Measurements from ENCODE around the gene STX8.

The STX8 gene

DNA sequence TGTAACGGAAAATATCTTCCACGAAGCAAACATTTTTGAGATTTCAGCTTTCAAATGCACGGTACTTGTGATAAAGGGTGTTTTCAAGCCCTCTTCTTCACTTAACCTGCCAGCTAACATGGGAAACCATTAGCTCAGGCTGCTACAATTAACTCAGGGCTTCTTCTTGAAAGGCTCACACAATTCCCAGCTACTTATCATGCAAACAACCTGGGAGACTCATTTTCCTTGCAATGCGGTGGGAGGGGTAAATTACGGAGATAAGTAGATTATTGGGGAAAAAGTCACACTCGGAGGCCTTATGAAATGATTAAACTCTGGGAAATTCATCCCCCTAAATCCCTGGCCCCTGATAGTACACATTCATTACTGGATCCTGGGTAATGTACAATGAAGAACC is 266.4 kb downstream of the STX8 start (continued):
- TF ChIP-seq CSRNP3 (CRISPR knock-in tag; IDR thresholded peaks at IDR 0.05): no peak

DNA sequence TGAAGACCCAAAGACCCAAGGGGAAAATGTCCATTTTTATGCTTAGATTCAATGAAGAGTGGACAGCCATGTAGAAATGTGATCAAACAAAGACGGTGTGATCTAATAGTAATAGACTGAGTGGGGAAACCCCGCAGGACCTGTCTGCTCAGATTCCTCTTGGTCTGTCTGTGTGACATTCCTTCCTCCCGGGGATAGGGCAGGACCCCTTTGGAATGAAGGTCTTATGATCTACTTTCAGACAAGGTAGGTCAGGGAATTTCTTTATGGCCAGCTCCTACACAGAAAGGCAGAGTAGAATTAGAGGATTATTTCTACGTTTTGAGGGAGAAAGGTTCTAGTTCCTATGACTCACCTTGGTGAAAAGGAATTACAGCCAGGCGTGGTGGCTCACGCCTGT is 267.6 kb downstream of the STX8 start:
- TF ChIP-seq PPARA (CRISPR knock-in tag; IDR thresholded peaks at IDR 0.05; ENCODE audit: borderline replicate concordance): no peak
- no peak for TF ChIP-seq ZNF565 (CRISPR knock-in tag; conservative IDR thresholded peaks at IDR 0.05; ENCODE audit: low read depth)
- no peak for TF ChIP-seq ARNTL (CRISPR knock-in tag; IDR thresholded peaks at IDR 0.05; ENCODE audit: borderline replicate concordance, low read depth)
- no peak for TF ChIP-seq GLIS3 (CRISPR knock-in tag; IDR thresholded peaks at IDR 0.05)
- TF ChIP-seq, protein P1, sequence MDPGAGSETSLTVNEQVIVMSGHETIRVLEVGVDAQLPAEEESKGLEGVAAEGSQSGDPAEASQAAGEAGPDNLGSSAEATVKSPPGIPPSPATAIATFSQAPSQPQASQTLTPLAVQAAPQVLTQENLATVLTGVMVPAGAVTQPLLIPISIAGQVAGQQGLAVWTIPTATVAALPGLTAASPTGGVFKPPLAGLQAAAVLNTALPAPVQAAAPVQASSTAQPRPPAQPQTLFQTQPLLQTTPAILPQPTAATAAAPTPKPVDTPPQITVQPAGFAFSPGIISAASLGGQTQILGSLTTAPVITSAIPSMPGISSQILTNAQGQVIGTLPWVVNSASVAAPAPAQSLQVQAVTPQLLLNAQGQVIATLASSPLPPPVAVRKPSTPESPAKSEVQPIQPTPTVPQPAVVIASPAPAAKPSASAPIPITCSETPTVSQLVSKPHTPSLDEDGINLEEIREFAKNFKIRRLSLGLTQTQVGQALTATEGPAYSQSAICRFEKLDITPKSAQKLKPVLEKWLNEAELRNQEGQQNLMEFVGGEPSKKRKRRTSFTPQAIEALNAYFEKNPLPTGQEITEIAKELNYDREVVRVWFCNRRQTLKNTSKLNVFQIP (CRISPR knock-in tag; IDR thresholded peaks at IDR 0.05; ENCODE audit: borderline replicate concordance, low read depth): no peak
- no peak for TF ChIP-seq ZFP30 (CRISPR knock-in tag; IDR thresholded peaks at IDR 0.05)
- no peak for TF ChIP-seq ZC3H10 (CRISPR knock-in tag; IDR thresholded peaks at IDR 0.05)
- TF ChIP-seq ZNF8 (CRISPR knock-in tag; IDR thresholded peaks at IDR 0.05): no peak
- no peak for TF ChIP-seq RARB (CRISPR knock-in tag; IDR thresholded peaks at IDR 0.05)
- TF ChIP-seq, protein P2, sequence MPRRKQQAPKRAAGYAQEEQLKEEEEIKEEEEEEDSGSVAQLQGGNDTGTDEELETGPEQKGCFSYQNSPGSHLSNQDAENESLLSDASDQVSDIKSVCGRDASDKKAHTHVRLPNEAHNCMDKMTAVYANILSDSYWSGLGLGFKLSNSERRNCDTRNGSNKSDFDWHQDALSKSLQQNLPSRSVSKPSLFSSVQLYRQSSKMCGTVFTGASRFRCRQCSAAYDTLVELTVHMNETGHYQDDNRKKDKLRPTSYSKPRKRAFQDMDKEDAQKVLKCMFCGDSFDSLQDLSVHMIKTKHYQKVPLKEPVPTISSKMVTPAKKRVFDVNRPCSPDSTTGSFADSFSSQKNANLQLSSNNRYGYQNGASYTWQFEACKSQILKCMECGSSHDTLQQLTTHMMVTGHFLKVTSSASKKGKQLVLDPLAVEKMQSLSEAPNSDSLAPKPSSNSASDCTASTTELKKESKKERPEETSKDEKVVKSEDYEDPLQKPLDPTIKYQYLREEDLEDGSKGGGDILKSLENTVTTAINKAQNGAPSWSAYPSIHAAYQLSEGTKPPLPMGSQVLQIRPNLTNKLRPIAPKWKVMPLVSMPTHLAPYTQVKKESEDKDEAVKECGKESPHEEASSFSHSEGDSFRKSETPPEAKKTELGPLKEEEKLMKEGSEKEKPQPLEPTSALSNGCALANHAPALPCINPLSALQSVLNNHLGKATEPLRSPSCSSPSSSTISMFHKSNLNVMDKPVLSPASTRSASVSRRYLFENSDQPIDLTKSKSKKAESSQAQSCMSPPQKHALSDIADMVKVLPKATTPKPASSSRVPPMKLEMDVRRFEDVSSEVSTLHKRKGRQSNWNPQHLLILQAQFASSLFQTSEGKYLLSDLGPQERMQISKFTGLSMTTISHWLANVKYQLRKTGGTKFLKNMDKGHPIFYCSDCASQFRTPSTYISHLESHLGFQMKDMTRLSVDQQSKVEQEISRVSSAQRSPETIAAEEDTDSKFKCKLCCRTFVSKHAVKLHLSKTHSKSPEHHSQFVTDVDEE (CRISPR knock-in tag; IDR thresholded peaks at IDR 0.05): no peak
- no peak for TF ChIP-seq ZNF70 (CRISPR knock-in tag; IDR thresholded peaks at IDR 0.05)
- TF ChIP-seq TCF4 (CRISPR knock-in tag; IDR thresholded peaks at IDR 0.05; ENCODE audit: borderline replicate concordance): no peak
- no peak for TF ChIP-seq ISL1 (CRISPR knock-in tag; IDR thresholded peaks at IDR 0.05)
- no peak for TF ChIP-seq BACH2 (CRISPR knock-in tag; IDR thresholded peaks at IDR 0.05; ENCODE audit: borderline replicate concordance)
- TF ChIP-seq, protein P3, sequence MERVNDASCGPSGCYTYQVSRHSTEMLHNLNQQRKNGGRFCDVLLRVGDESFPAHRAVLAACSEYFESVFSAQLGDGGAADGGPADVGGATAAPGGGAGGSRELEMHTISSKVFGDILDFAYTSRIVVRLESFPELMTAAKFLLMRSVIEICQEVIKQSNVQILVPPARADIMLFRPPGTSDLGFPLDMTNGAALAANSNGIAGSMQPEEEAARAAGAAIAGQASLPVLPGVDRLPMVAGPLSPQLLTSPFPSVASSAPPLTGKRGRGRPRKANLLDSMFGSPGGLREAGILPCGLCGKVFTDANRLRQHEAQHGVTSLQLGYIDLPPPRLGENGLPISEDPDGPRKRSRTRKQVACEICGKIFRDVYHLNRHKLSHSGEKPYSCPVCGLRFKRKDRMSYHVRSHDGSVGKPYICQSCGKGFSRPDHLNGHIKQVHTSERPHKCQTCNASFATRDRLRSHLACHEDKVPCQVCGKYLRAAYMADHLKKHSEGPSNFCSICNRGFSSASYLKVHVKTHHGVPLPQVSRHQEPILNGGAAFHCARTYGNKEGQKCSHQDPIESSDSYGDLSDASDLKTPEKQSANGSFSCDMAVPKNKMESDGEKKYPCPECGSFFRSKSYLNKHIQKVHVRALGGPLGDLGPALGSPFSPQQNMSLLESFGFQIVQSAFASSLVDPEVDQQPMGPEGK (CRISPR knock-in tag; IDR thresholded peaks at IDR 0.05; ENCODE audit: borderline replicate concordance): no peak
- no peak for TF ChIP-seq ZFP3 (CRISPR knock-in tag; IDR thresholded peaks at IDR 0.05)
- no peak for ATAC-seq

GRCh38 chr17:9307313-9307998 is 268.2 kb downstream of the STX8 start:
- TF ChIP-seq ZFP30 (CRISPR knock-in tag; IDR thresholded peaks at IDR 0.05) (no peak), ESRRG (CRISPR knock-in tag; IDR thresholded peaks at IDR 0.05) (no peak), TOX (CRISPR knock-in tag; IDR thresholded peaks at IDR 0.05; ENCODE audit: borderline replicate concordance) (no peak), SNAI2 (CRISPR knock-in tag; IDR thresholded peaks at IDR 0.05) (no peak), ISL1 (CRISPR knock-in tag; IDR thresholded peaks at IDR 0.05) (no peak), GLIS3 (CRISPR knock-in tag; IDR thresholded peaks at IDR 0.05) (no peak), CSDC2 (CRISPR knock-in tag; IDR thresholded peaks at IDR 0.05) (no peak), ZNF8 (CRISPR knock-in tag; IDR thresholded peaks at IDR 0.05) (no peak), ARNTL (CRISPR knock-in tag; IDR thresholded peaks at IDR 0.05; ENCODE audit: borderline replicate concordance, low read depth) (no peak), RARB (CRISPR knock-in tag; IDR thresholded peaks at IDR 0.05) (no peak), ZNF70 (CRISPR knock-in tag; IDR thresholded peaks at IDR 0.05) (no peak)
- TF ChIP-seq, protein P4, sequence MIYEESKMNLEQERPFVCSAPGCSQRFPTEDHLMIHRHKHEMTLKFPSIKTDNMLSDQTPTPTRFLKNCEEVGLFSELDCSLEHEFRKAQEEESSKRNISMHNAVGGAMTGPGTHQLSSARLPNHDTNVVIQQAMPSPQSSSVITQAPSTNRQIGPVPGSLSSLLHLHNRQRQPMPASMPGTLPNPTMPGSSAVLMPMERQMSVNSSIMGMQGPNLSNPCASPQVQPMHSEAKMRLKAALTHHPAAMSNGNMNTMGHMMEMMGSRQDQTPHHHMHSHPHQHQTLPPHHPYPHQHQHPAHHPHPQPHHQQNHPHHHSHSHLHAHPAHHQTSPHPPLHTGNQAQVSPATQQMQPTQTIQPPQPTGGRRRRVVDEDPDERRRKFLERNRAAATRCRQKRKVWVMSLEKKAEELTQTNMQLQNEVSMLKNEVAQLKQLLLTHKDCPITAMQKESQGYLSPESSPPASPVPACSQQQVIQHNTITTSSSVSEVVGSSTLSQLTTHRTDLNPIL (CRISPR knock-in tag; IDR thresholded peaks at IDR 0.05; ENCODE audit: low read depth): no peak
- ATAC-seq: no peak
